ENCODE data around the gene SLC29A2.

Gene SLC29A2

DNA sequence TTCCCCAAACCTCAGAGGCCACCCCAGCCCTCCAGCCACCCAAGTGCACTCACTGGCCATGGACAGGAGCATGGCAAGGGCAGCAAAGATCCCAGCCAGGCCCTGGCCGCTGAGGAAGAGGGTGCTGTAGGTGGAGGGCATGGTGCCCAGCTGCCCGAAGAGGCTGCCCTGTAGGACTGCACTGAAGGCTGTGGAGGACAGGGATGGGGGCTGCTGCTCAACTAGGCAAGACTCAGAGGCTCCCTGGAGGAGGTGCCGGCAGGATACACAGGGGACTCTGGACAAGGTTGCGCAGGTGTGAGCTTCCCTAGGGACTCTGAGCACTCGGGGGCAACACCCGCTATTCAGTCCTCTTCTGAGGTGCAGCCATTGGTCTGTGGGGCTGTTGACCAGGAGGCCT, 3.1 kb downstream of the SLC29A2 start:
- no peak for DNase-seq (ENCODE audit: low read depth)
- no peak overlapping the region for H3K4me3 ChIP-seq (ENCODE audit: low read depth, low read length)
- TF ChIP-seq MAX (IDR thresholded peaks at IDR 0.05; ENCODE audit: low read depth, low read length), result no peak
- no peak for TF ChIP-seq POLR2A (IDR thresholded peaks at IDR 0.05; ENCODE audit: extremely low read depth, insufficient read length)
- TF ChIP-seq, protein P1, sequence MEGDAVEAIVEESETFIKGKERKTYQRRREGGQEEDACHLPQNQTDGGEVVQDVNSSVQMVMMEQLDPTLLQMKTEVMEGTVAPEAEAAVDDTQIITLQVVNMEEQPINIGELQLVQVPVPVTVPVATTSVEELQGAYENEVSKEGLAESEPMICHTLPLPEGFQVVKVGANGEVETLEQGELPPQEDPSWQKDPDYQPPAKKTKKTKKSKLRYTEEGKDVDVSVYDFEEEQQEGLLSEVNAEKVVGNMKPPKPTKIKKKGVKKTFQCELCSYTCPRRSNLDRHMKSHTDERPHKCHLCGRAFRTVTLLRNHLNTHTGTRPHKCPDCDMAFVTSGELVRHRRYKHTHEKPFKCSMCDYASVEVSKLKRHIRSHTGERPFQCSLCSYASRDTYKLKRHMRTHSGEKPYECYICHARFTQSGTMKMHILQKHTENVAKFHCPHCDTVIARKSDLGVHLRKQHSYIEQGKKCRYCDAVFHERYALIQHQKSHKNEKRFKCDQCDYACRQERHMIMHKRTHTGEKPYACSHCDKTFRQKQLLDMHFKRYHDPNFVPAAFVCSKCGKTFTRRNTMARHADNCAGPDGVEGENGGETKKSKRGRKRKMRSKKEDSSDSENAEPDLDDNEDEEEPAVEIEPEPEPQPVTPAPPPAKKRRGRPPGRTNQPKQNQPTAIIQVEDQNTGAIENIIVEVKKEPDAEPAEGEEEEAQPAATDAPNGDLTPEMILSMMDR (IDR thresholded peaks at IDR 0.05; ENCODE audit: low read depth, low read length), result no peak
- no peak for TF ChIP-seq MYC (IDR thresholded peaks at IDR 0.05; ENCODE audit: low read depth, low read length)

DNA sequence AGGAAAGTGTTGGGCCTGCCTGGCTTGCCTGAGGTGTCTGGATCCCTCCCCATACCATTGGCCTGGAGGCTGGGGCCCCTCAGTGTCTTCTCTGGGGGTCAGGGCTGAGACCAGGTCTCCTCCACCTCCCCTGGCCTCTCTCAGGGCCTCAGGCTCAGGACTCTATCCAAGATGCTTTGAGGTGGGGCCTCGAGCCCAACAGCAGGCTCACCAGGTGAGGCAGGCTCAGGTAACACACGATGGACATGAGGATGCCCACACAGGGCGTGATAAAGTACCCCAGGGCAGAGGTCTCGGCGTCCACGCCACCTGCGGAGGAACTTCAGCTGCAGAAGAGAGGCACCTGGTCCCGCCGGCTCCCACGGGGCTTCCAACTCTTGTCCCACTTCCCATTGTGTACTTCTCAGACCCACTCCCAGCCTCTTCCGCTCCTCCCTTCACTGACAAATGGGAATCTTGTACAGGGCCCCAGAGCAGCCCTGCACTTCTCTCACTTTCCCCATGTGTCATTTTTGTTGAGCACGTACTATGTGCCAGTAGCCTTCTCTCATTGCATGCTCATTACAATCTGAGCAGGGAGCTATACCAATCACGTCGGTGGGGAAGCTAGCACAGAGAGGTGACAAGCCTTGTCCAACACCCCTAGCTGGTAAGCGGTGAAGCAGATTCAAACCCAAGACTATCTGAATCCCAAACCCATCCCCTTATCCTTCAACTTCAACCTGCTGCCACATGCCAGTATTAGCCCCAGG, 3.8 kb downstream of the SLC29A2 start:
- DNase-seq (ENCODE audit: low read depth), result no peak
- no peak overlapping the region for H3K4me3 ChIP-seq (ENCODE audit: low read depth, low read length)
- TF ChIP-seq, protein P1 (IDR thresholded peaks at IDR 0.05; ENCODE audit: low read depth, low read length), result no peak
- no peak for TF ChIP-seq MYC (IDR thresholded peaks at IDR 0.05; ENCODE audit: low read depth, low read length)

GRCh38 chr11:66366844-66367477, 4.6 kb downstream of the SLC29A2 start:
- H3K4me3 ChIP-seq (ENCODE audit: low read depth, low read length), result no peak overlapping the region
- TF ChIP-seq MAX (IDR thresholded peaks at IDR 0.05; ENCODE audit: low read depth, low read length) (no peak), POLR2A (IDR thresholded peaks at IDR 0.05; ENCODE audit: extremely low read depth, insufficient read length) (peak; percentile 13)
- no peak for DNase-seq (ENCODE audit: low read depth)

- DNase-seq (ENCODE audit: low read depth), result peak; percentile 21
- no peak for TF ChIP-seq MYC (IDR thresholded peaks at IDR 0.05; ENCODE audit: low read depth, low read length)
- TF ChIP-seq POLR2A (IDR thresholded peaks at IDR 0.05; ENCODE audit: extremely low read depth, insufficient read length), result peak; percentile 30
- H3K4me3 ChIP-seq (ENCODE audit: low read depth, low read length), result no peak overlapping the region
These were observed 5.6 kb downstream of the SLC29A2 start for GRCh38 chr11:66365711-66366619.

- no peak overlapping the region for H3K4me3 ChIP-seq (ENCODE audit: low read depth, low read length)
- TF ChIP-seq MYC (IDR thresholded peaks at IDR 0.05; ENCODE audit: low read depth, low read length) (no peak), POLR2A (IDR thresholded peaks at IDR 0.05; ENCODE audit: extremely low read depth, insufficient read length) (no peak), MAX (IDR thresholded peaks at IDR 0.05; ENCODE audit: low read depth, low read length) (no peak)
- TF ChIP-seq, protein P1 (IDR thresholded peaks at IDR 0.05; ENCODE audit: low read depth, low read length), result no peak
- DNase-seq (ENCODE audit: low read depth), result no peak
These were observed 6.4 kb downstream of the SLC29A2 start for GRCh38 chr11:66365166-66365565.

GRCh38 chr11:66363805-66364535, 7.6 kb downstream of the SLC29A2 start:
- DNase-seq (ENCODE audit: low read depth), result peak; percentile 77
- TF ChIP-seq MYC (IDR thresholded peaks at IDR 0.05; ENCODE audit: low read depth, low read length) (no peak), MAX (IDR thresholded peaks at IDR 0.05; ENCODE audit: low read depth, low read length) (peak; percentile 24; the same call in 1 of the 2 replicates), POLR2A (IDR thresholded peaks at IDR 0.05; ENCODE audit: extremely low read depth, insufficient read length) (peak; percentile 37)
- TF ChIP-seq, protein P1 (IDR thresholded peaks at IDR 0.05; ENCODE audit: low read depth, low read length), result peak; percentile 96
- H3K4me3 ChIP-seq (ENCODE audit: low read depth, low read length), result no peak overlapping the region

Data from NB4 (cell line).